HTR-8/SVneo (cell line): ENCODE measurements around the gene SGF29.
"Not testable (repeated sequence)": the region's sequence is repeated elsewhere in the genome, so short reads cannot be mapped to it uniquely, and the experiment has no call there.

Experiments
- DNase-seq: peaks from one replicate; pipeline ENCODE4 v3.0.0; 2011; ENCODE audit warnings: low spot score, mixed read lengths; ENCODE audit not compliant: insufficient read length
- FAIRE-seq: peaks from 2 replicates; lab custom pipeline; 2011; peaks lifted over from hg19 to GRCh38; lab: Jason Lieb, UNC

Gene SGF29

DNA sequence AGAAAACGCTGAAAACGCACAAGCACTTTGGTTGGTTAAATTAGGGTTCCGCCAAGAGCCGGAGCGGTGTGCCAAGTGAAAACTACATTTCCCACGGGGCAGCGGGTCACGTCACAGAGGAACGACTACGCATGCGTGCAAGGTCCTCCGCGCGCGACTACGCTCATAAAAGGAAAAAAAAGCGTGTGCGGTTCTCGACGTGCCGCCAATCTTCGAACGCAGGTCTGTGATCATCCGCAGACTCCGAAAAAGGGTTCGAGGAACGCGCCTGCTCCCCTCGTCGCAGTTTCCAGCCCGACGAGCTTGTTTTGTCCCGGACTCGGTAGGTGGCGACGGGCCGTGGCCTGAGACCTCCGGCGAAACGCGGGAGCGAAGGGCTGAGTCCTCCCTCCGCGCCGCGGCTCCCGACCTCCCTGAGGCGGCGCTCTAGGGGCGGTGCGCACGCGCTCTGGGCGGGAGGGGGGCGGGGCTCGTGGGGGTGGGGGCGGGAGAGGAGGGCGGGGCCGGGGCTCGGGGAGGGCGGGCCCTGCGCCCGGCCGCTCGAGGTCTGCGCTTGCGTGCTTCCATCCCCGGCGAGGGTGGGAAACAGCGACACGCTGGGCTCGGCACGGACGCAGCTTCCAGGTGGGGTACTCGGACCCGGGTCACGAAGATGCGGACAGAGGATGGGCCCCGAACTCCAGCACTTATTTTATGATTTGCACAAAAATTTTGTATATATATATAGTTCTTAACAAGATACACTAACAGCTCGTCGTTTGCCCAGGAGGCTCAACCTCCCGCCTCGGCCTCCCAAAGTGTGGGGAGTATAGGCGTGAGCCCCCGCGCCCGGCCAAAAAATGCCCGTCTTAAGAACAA, at the start of gene SGF29:
TSS of gene SGF29 (plus strand) at position 145 of the 858 bp plus-strand sequence. CDS start 27,150 bp downstream, outside the sequence.
- peak; percentile 86 for DNase-seq
- FAIRE-seq = no peak

DNA sequence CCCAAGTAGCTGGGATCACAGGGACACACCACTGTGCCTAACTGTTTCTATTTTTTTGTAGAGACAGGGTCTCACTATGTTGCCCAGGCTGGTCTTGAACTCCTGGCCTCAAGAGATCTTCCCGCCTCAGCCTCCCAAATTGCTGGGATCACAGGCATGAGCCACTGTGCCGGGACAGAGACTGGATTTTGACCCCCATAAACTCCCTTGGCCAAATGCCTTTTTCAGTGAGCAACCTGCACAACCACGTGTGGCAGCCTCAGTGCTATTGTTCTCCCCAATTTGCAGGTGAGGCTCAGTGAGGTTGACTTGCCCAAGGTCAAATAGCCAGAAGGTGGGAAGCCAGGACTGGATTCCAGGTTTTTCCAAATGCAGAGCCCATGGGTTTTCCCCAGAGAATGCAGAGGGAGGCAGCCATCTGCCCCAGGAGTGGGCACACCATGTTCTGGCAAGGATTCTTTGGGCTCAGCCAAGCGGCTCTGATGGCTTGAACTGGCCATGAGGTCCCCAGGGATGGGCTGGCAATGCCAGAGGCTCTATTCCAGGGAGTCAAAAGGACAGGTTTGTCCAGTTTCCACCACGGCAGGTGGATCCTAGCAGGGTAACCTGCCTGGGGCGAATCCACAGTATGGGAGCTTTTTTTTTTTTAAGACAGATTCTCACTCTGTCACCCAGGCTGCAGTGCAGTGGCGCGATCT, 48.9 kb upstream of the SGF29 start:
- DNase-seq (no peak), FAIRE-seq (no peak)

DNA sequence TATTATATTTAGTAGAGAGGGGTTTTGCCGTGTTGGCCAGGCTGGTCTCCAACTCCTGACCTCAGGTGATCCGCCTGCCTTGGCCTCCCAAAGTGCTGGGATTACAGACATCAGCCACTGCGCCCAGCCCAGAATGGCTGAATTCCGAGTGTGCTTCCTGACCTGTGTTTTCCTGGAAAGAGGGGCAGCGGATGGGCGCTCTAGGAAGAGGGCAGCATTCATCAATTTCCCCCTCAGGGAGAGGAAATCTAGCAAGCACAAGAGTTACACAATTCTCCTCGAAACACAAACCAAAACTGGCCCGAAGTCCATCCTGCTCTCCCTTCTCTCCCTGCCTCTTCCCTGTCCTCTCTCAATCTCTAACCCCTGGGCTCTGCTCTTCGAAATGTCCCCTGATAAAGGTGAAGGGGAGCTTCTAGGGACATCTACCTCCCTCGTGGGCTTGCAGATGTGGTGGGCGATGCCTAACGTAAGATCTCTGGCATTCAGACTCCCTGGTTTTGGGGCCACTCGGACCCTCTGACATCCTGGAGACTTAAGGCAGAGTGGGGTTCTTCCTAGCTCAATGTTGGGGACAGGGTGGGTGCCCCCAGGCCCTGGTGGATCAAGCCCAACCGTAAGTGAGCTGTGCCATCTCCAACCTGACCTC, 48.1 kb upstream of the SGF29 start:
- FAIRE-seq (no peak), DNase-seq (no peak)

DNA sequence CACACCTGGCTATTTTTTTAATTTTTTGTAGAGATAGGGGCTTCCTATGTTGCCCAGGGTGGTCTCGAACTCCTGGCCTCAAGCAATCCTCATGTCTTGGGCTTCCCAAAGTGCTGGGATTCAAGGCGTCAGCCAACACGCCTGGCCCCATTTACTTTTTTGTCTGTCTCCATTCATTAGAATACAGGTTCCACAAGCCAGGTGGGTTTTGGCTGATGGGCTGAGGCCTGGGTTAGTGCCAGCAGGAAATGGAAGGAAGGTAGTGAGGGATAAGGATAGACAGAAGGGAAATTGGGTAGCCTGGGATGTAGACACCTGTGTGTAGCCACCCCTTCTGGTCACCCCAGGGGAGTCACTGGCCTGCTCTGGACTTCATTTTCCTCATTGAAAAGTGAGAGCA, 42.7 kb upstream of the SGF29 start:
- DNase-seq = no peak
- no peak for FAIRE-seq

DNA sequence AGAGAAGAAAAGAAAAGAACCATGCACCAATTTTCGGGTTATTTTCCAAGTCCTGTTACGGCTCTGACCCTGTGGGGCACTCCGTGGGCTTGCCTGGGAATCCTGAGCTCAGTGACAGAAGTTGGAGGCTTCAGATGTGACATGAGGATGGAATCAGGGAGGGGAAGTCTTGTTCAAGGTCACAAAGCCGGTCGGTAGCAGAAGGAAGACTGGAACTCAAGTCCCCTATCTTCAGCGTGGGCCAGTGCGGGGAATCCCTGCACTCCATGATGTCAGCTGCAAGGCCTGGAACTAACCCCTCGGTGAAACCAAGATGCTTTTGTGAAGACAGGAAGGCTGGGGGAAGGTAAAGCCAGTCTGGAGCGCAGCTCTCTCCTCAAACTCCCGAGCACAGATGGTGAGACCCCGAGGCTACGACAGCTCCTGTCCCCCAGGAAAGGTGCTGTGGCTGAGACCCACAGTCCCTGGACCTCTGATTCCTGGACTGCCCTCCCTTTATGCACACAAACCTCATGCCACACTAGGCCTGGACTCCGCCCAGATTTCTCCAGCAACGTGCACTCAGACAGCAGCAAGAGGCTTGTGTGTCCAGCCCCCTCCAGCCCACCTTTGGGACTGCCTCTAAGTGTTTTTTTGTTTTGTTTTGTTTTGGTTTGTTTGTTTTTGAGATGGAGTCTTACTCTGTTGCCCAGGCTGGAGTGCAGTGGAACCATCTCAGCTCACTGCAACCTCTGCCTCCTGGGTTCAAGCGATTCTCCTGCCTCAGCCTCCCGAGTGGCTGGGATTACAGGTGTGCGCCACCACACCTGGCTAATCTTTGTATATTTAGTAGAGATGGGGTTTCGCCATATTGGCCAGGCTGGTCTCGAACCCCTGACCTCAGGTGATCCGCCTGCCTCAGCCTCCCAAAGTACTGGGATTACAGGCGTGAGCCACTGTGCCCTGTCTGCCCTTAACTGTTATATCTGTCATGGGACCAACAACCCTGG, 41.6 kb upstream of the SGF29 start:
- DNase-seq (no peak), FAIRE-seq (no peak)

DNA sequence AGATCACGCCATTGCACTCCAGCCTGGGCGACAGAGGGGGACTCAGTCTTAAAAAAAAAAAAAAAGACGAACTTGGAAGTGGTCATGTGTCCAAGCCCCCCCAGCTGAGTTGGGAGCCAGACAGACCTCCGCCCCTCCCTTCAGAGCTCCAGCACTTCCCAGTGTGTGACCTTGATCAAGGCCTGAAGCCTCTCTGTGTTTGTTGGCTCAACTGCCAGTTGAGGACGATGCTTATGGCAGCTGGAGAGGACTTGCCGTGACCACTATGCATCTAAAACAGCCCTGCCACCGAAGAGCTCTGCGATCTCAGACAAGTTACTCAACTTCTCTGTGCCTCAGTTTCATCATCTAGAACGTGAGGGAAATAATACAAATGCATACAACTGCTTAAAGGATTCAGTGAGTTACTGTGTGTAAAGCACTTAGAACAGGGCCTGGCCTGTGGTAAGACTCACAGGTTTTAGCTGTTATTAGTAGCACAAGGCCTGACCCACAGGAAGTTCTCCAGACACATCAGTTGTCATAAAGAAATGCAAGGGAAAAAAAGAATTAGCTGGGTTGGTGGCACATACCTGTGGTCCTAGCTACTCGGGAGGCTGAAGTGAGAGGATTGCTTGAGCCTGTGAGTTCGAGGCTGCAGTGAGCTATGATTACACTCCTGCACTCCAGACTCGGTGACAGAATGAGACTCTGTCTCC, 40.1 kb upstream of the SGF29 start:
- DNase-seq (no peak), FAIRE-seq (no peak)

DNA sequence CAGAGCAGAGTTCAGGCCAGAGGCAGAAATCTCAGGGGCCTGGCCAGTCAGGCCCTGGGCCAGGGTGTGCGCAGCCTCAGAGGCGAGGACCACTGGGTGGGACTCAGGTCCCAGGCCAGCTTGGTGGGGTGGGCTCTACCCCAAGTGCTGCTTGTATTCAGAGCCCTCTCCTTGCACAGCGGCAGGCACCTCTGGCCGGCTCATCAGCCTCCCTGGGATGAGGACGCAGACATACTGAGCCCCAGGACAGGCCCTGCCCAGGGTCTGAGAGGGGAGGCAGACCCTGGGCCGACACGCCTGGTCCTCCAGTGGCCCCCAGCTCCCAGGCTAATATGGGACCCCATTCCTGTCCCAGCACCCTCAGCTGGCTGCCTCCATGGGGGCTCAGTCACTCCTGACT, 39.5 kb upstream of the SGF29 start:
- DNase-seq = no peak
- FAIRE-seq = no peak

DNA sequence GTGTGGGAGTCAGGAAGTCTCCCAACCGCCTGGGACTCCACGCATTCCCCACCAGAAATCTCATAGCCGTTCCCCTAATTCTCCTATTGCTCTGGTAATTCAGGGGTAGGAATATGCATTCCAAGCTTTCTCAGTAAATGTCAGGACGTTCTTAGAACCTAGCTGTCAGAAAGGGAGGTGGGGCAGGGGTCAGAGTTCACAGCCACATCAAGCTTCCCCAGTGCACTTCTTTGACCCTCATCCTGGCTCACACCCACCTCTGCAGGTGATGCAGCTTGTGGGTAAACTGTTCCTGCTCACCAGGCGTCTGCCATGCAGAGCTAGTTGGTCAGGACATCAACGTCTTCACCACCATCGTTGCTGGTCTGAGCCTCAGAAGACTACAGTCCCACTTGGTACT, 33.0 kb upstream of the SGF29 start:
- DNase-seq (no peak), FAIRE-seq (no peak)

DNA sequence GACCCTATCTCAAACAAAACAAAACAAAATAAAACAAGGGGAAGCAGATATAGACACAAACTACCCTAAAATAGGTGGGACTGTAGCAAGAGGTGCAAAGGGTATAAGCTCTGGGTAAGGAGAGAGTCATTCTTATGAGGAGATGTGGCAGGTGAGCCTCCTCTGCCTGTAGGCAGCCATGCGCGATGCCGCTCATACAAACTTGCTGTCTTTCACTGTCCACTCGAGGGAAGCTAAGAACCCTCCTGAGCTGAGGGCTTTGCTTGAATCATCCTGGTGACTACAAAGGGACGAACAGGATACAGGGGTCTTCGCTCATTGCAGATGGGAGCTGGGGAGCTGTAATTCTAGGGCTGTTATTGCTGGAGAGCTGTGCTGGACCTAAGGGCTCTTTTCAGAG, 32.3 kb upstream of the SGF29 start:
- DNase-seq = no peak
- FAIRE-seq = no peak

DNA sequence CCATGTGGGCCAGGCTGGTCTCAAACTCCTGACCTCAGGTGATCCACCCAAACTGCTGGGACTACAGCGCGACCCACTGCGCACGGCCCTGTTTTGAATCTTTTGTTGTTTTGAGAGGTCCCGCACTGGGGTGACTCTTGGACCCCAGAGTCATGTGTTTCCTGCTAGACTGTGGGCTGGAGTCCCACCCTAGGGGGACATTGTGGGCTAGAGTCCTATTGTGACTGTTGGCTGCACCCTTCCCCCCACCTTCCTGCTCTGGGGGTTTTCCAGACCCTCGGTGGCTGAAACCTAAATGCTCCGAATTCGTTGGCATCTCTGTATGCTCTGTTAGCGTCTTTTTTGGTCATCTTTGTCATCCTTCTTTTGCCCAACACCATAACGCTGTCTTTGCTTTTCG, 30.9 kb upstream of the SGF29 start:
- no peak for DNase-seq
- FAIRE-seq = no peak

DNA sequence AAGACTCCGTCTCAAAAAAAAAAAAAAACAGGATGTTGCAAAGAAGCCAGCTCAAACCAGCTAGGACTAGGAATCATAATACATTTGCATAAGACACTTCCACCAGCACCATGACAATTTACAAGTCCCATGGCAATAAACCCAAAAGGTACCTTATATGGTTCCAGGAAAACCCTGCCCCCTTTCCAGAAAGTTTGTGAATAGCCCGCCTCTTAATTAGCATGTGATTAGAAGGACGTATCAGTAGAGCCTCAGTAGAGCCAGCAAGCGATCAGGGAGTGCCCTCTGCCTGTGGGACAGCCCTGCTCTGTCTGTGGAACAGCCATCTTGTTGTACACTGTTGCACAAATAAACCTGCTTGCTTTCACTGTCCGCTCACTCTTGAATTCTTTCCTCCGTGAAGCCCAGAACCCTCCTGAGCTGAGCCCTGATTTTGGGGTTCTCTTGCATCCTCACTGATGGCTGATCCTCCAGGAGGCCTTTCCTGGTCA, 29.0 kb upstream of the SGF29 start:
- FAIRE-seq (no peak), DNase-seq (no peak)

DNA sequence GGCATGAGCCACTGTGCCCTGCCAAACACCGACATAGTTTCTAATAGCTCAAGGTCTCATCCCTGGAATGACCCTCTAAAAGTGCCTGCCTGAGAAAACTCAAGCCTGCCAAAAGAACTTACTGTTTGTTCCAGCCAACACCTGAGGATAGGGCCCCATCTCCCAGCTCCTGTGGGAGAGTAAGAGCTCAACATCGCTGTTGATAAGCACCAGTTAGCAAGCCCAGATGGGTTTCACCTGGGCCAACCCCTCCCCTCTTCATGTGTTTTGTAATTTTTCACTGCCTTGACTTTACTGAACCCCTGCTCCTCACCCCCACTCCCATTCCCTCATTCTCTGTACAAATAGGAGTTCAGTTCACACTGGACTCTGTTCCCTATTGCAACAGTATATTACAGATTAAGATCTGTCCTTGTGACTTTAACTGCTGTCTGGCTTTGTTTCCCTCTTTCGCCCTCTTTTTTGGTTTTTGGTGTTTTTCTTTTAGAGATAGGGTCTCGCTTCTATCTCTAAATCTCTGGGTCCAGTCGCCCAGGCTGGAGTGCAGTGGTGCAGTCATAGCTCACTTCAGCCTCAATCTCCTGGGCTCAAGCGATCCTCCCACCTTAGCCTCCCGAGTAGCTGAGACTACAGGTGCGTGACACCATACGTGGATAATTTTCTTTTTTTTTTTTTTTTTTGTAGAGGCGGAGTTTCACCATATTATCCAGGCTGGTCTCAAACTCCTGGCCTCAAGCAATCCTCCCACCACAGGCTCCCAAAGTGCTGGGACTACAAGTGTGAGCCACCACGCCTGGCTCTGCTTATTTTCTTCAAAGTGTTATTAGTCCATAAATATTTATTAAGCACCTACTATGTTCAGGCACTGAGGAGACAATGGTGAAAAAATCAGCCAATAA, 27.3 kb upstream of the SGF29 start:
- FAIRE-seq (no peak), DNase-seq (no peak)

DNA sequence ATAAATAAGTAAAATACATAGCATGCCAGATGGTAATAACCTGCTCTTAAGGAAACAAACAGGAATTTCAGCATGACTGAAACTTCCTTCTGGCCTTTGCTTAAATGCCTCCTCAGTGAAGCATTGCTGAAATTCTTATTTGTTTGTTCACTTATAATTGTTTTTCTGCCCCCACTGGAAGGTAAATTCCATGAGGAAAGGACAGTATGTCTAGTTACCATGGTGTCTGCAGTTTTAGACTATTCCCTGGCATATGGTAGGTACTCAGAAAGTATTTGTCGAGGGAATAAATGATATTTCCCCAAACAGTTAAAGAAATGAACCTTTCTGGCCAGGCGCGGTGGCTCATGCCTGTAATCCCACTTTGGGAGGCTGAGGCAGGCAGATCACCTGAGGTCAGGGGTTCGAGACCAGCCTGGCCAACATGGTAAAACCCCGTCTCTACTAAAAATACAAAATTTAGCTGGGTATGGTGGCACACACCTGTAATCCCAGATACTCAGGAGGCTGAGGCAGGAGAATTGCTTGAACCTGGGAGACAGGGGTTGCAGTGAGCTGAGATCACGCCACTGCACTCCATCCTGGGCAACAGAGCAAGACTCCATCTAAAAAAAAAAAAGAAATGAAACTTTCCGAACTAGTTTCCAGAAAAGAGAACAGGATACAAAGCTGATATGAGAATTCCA, 26.5 kb upstream of the SGF29 start:
- DNase-seq, FAIRE-seq: not testable (repeated sequence)

DNA sequence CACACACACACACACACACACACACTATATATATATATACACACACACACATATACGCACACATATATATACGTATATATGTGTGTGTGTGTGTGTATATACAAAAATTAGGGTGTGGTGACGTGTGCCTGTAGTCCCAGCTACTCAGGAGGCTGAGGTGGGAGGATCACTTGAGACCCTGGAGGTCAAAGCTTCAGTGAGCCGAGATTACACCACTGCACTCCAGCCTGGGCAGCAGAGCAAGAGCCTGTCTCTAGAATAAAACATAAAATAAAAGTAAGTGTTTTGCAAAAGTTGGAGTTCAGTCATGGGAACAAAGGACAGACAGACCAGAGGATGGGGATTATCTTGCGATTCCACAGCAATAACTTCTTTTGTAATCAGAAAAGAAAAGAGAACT, 25.7 kb upstream of the SGF29 start:
- FAIRE-seq = no peak
- no peak for DNase-seq

DNA sequence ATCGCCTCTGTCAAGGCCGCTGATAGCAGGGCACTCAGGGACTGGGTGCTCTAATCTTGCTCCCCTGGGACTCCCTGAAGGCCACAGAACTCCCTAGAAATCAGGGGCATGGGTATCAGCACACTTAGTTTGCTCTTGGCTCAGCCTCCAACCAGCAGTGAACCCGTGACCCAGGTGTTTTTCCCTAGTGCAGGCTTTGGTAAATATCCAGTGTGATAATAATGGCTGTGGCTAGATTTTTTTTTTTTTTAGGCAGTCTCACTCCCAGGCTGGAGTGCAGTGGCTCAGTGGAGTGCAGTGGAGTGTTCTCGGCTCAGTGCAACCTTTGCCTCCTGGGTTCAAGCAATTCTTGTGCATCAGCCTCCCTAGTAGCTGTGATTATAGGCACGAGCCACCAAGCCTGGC, 25.3 kb upstream of the SGF29 start:
- FAIRE-seq = no peak

DNA sequence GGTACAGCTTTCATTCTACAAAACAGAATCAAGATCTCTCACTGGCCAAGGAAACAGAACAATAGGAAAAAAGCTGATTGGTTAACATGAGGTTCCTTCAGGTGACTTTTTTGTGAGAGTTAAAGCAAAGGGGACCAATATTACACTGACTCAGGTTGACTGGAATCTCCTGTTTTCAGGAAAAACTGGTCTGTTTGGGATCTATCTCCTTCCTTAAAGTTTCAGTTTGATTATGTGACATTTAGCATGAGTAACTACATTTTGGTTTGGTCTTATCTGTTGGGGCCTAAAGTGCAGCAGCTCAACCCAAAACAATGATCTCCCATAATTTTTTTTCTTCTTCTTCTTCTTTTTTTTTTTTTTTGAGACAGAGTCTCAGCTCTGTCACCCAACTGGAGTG, 24.6 kb upstream of the SGF29 start:
- FAIRE-seq (no peak), DNase-seq (no peak)

More for the DNA sequence above, 25.3 kb upstream of the SGF29 start:
- DNase-seq = no peak
